HG03460 (cell line): ENCODE results near the gene GOLGA6C.
"Not testable (repeated sequence)": the region's sequence is repeated elsewhere in the genome, so short reads cannot be mapped to it uniquely, and the experiment has no call there.

ENCODE experiments used
- ATAC-seq: cut with Tn5 transposase; IDR thresholded peaks from one replicate; pipeline ENCODE4 v1.9.1; 2021; ENCODE audit not compliant: unreplicated experiment

Gene GOLGA6C

GRCh38 chr15:75252285-75252684 lies 5.8 kb upstream of the GOLGA6C start:
- not testable (repeated sequence) for ATAC-seq

DNA sequence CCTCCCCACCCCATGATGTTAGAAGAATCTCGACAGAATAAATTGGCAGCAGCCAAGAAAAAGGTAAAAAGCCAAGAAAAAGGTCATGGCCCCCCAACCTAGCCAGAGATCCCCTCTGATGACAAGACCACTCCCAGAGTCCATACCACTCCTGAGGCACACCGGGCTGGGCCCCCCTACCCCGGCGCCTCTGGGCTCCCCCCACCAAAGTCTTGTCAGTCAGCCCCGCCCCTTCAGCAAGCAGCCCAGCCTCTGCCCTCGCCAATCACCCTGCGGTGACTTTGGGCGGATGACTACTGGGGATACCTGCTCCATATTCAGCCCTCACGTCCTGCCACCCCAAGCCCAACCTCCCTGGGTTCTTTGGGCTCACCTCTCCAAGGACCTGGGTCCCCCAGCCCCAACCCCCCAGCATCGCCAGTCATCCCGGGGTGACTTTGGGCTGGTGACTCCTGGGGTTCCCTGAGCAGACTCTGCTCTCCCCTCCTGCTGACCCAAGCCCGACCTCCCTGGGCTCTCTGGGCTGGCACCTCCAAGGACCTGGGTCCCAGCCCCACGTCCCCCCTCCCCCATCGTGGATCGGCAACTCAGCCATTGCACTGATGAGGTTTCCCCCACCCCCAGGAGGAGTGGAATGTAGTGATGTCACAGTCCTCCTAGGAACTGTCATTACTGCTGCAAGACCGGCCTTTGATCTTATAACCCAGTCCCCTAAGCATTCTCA lies 648 bp downstream of the GOLGA6C start:
- not testable (repeated sequence) for ATAC-seq

GRCh38 chr15:75259873-75260272 lies 1.7 kb downstream of the GOLGA6C start:
- ATAC-seq = not testable (repeated sequence)

GRCh38 chr15:75273751-75274359 lies 15.7 kb downstream of the GOLGA6C start:
- not testable (repeated sequence) for ATAC-seq

- ATAC-seq = not testable (repeated sequence)
Measured at GRCh38 chr15:75274509-75275107, 16.5 kb downstream of the GOLGA6C start.

- ATAC-seq = not testable (repeated sequence)
Measured at GRCh38 chr15:75275617-75276016, 17.5 kb downstream of the GOLGA6C start.

- not testable (repeated sequence) for ATAC-seq
Measured at GRCh38 chr15:75278497-75278896, 20.4 kb downstream of the GOLGA6C start.

DNA sequence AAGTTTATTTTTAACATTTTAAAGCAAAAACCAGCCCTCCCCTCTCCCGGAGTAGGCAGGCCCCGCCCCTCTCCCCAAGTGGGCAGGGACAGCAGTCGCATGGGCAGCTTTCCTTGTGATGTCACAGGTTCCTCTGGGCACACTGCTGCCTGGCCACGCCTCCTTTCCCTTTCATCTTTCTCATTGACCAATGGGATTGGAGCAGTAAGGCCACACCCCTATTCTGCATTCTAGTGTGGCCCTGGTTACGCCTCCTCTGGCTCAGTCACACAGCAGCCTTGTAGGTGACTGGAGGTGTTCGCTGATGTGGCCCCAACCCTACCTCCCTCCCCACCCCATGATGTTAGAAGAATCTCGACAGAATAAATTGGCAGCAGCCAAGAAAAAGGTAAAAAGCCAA lies 24.4 kb downstream of the GOLGA6C start, which contains the start of gene GOLGA6D:
Gene GOLGA6D (plus strand): TSS at position 264 of the 400 bp plus-strand sequence. CDS start 41 bp downstream, at position 305.
- ATAC-seq = not testable (repeated sequence)

- not testable (repeated sequence) for ATAC-seq
Measured at GRCh38 chr15:75284152-75284551, 26.0 kb downstream of the GOLGA6C start.

GRCh38 chr15:75293660-75294059 lies 35.5 kb downstream of the GOLGA6C start:
- ATAC-seq = not testable (repeated sequence)

- ATAC-seq = not testable (repeated sequence)
Measured at GRCh38 chr15:75298541-75299310, 40.6 kb downstream of the GOLGA6C start.

DNA sequence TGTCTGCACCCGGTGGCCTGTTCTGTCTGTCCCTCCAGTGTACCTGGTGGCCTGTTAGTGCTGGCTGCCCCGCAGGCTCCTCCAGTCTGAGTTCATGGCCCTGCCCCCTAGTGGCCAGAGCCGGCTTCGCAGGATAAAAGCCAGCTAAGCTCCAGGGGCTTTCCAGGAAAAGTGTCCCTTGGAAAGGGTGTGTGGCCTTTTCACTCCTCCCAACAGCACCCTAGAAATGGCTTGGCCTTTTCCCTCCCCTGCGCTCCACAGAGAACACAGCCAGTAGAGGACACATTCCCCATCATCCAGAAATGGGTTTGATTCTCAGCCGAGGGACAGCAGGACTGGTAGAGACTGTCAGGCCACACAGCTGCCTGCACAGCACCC lies 41.2 kb downstream of the GOLGA6C start:
- not testable (repeated sequence) for ATAC-seq

DNA sequence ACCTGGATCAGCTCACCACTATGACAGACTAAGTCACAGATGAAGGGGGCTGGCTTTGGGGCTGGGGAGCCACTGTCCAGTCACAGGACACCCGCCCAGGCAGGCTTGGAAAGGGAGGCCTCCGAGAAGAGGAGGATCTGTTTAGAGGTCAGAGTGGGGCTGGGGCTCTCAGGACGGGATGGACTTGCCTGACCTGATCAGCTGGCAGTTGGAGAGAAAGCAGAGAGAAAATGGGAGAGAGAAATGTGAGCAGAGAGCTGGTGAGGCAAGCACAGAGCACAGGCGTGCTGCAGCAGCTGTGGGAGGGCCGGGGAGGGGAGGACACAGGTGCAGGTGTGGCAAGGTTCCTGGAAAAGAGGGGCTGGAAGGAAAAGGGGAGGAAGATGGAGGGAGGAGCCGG lies 41.9 kb downstream of the GOLGA6C start:
- ATAC-seq = not testable (repeated sequence)

GRCh38 chr15:75302318-75302717 lies 44.2 kb downstream of the GOLGA6C start:
- no peak for ATAC-seq

DNA sequence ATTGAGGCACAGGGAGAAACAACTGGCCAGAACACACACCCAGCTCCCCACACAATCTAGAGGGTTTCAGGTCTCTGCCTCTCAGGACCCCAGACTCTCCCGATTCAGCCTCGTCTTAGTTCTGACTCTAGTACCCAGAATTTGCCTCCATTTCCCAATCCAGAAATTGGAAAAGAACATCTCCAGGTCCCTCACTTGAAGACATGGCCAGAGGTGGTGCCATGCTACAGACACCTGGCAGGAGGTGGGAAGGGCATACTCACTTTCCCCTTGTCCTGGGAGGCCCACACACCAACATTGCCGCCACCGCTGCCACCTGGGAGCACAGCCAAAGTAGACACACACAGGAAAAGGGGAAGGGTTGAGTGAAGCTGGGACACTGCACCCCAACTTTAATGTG lies 44.6 kb downstream of the GOLGA6C start:
- ATAC-seq = not testable (repeated sequence)

DNA sequence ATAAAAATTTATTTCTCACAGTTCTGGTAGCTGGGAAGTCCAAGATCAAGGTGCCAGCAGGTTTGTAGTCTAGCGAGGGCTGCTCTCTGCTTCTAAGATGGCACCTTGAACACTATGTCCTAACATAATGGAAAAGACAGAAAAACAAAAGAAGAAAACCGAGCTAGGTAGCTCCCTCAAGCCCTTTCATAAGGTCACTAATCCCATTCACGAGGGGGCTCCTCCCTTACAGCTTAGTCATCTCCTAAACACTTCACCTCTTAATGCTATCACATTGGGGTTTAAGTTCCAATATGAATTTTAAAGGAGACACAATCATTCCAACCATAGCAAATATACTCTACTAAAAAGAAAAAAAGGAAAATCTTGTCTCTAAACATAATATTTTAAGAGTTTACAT lies 48.1 kb downstream of the GOLGA6C start:
- ATAC-seq = no peak

DNA sequence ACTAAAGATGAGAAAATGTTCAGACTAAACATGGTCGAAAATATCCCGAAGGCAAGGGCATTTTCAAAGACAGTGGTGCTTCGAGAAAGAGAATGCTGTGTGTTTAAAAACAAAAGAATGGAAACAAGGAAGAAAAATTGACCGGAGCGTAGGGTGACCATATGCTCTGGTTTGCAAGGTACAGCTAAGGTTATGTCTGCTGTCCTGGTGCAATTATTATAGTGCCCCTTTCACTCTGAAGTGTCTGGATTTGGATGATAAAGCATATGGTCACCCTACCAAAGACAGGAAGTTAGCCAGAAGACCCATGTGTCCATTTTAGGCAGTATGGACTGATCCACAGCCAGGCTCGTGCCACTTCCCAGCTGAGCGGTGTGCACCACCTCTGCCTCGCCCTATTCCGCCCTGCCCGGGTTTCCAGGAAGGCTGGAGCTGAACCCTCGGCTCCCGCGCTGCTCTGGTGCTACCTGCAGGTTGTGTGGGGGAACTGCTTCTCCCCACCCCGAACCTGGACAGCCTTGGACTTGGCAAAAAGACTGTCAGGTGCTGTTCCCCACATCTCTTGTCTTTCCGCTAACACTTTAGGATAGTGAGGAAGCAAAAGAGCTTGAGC lies 49.8 kb downstream of the GOLGA6C start:
- ATAC-seq = no peak

GRCh38 chr15:75309711-75310110 lies 51.6 kb downstream of the GOLGA6C start:
- no peak for ATAC-seq

GRCh38 chr15:75312548-75312947 lies 54.4 kb downstream of the GOLGA6C start:
- not testable (repeated sequence) for ATAC-seq

GRCh38 chr15:75313116-75313845 lies 55.1 kb downstream of the GOLGA6C start:
- no peak for ATAC-seq
